GM12801 (cell line): ENCODE data around the gene ZNF516.

Source experiments
- CTCF ChIP-seq: IDR thresholded peaks from one replicate; pipeline ENCODE4 v1.5.1; 2011; ENCODE audit warnings: control low read depth; ENCODE audit not compliant: insufficient read length; ENCODE audit errors: extremely low read depth

The ZNF516 gene

GRCh38 chr18:76505614-76506013 is 10.6 kb upstream of the ZNF516 start:
- TF ChIP-seq CTCF = no peak

GRCh38 chr18:76504749-76505148 is 9.7 kb upstream of the ZNF516 start:
- no peak for TF ChIP-seq CTCF

GRCh38 chr18:76503649-76504386 is 8.8 kb upstream of the ZNF516 start:
- TF ChIP-seq CTCF = no peak

GRCh38 chr18:76502551-76502950 is 7.5 kb upstream of the ZNF516 start:
- no peak for TF ChIP-seq CTCF

GRCh38 chr18:76499637-76500340 is 4.7 kb upstream of the ZNF516 start:
- TF ChIP-seq CTCF = no peak

- TF ChIP-seq CTCF = no peak
Measured at GRCh38 chr18:76499021-76499420, 4.0 kb upstream of the ZNF516 start.

GRCh38 chr18:76498064-76498463 is 3.0 kb upstream of the ZNF516 start:
- TF ChIP-seq CTCF = no peak
